Transverse colon (tissue), 4 donors: Measurements from ENCODE around the gene RPRD1B. TPM values are rescaled to one million over a fixed set of nuclear protein-coding genes. Genes with fewer than 3 reads are reported as not detected.

Source experiments
- DNase-seq: peaks from one replicate; pipeline ENCODE4 v3.0.0-alpha.2; 2019
- H3K27ac ChIP-seq, 4 donors: fragments of 200-600 bp; sonication (generic); 2 replicates each; pipeline ENCODE4 v1.5.1; 2016 to 2018; ENCODE audit warnings: inconsistent platforms in 4 of 4
- H3K27me3 ChIP-seq: fragments of 200-600 bp; sonication (generic); 2 replicates; pipeline ENCODE4 v1.5.1; 2017; ENCODE audit warnings: inconsistent platforms
- H3K36me3 ChIP-seq, 4 donors: fragments of 200-600 bp; sonication (generic); 2 replicates each; pipeline ENCODE4 v1.5.1; 2017 to 2019; ENCODE audit warnings: inconsistent platforms in 4 of 4
- H3K4me1 ChIP-seq, 4 donors: fragments of 200-600 bp; sonication (generic); 2 replicates each; pipeline ENCODE4 v1.5.1; 2017 to 2020; ENCODE audit warnings: inconsistent platforms in 4 of 4
- H3K4me3 ChIP-seq, 4 donors: fragments of 200-600 bp; sonication (generic); 1 replicate in 1 of 4; 2 replicates in 3 of 4; pipeline versions ENCODE4 v1.5.1 to v1.6.1; 2017 to 2019; ENCODE audit warnings: inconsistent platforms in 4 of 4
- H3K9me3 ChIP-seq, 2 donors: fragments of 200-600 bp; sonication (generic); 2 replicates each; pipeline ENCODE4 v1.5.1; 2017 to 2019; ENCODE audit warnings: inconsistent platforms in 2 of 2
- EP300 ChIP-seq: sonication (generic); formaldehyde crosslinking; IDR thresholded peaks from one replicate; pipeline ENCODE4 v1.6.1; 2017; ENCODE audit warnings: antibody characterized with exemption, low read depth
- POLR2A ChIP-seq: fragments of 450-650 bp; IDR thresholded peaks from one replicate; pipeline ENCODE4 v1.6.1; 2016; ENCODE audit warnings: antibody characterized with exemption, mild to moderate bottlenecking, moderate library complexity
- POLR2AphosphoS5 ChIP-seq, 3 donors: sonication (generic); formaldehyde crosslinking; IDR thresholded peaks; one replicate each; pipeline ENCODE4 v1.6.1; 2016; ENCODE audit warnings: antibody characterized with exemption in 3 of 3
- WGBS, 2 donors: methylation state at CpG; one replicate each; pipeline ENCODE4 v1.1.5; 2018; ENCODE audit warnings: low coverage in 1 of 2; 5-methylcytosine and 5-hydroxymethylcytosine counted together
- in situ Hi-C, 4 donors: fragments of 200-750 bp; cut with MboI; loops; one replicate each; pipeline versions ENCODE4 v1.15.0 to v1.15.1; 2017; ENCODE audit warnings: low sequenced_read_pairs in 3 of 4, low pct_ligation_motif_present in 1 of 4, low pct_unique_long_range_greater_than_20kb in 1 of 4
- intact Hi-C: fragments of 100-400 bp; cut with DNase I; formaldehyde crosslinking; loops from one replicate; pipeline ENCODE4 v1.15.1; 2023; ENCODE audit warnings: low total_unique reads
- total RNA-seq, 4 donors: library from RNA; depleted of rRNA; stranded (reverse); fragments of >200 nt; gene quantifications; one replicate each; pipeline ENCODE4 v1.1.0, GENCODE V29; 2016
- TF ChIP-seq, protein P1 (sequence below), 5 experiments: fragments of 200-600 bp in 3 of 5; fragments of 450-650 bp in 2 of 5; sonication (generic) in 3 of 5; IDR thresholded peaks; 1 replicate in 2 of 5; 2 replicates in 3 of 5; pipeline ENCODE4 v1.5.1; 2016 to 2017; ENCODE audit warnings: antibody characterized with exemption in 5 of 5, inconsistent platforms in 3 of 5, mild to moderate bottlenecking in 2 of 5, moderate library complexity in 1 of 5

RPRD1B gene
- total RNA-seq, 4 donors from 2014 or later = 16.5 to 35.9 (median 21.0) TPM

DNA sequence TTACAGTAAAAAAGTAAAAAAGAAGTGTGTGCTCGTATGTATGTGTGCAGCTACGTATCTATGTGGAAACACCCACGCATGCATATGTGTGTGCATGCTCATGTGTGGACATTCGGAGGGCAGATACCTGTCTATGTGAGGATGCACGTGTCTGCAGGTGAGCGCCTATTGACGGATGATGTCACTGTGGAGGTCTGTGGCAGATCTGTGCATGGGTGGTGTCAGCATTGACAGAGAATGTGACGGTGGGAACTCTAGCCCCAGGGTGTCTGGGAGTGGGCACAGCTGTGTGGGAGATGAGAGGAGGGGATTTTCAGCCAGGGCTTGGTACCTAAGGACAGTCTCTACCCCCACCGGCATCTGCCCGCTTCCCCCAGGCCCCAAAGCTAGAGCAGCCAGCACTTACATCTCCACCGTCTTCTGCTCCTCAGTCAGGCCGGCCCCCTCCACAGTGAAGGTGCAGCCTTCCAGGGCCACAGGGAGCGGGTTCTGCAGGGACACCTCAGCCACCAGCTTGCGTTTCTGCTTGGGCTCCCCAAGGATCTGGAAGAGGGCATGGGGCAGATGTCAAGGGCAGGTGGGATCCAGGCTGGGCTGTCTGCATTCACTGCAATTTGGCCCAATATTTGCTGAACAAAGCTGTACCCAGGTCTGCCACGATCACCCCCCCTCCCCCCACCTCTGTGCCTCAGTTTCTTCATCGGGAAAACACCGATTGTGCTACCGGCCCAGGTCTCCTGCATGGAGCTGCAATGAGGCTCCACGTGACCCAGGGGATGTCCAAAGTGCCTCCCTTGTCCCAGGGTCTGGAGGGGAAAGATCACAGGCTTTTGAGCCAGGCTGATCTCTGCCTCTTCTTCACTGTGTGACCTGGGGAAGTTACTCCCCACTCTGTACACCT lies 97.4 kb downstream of the RPRD1B start:
- H3K4me1 ChIP-seq = peaks cover 0 to 15% (median 12%) of the 10 kb centered on the region in 4 donors
- H3K4me3 ChIP-seq = no peak overlapping the region
- H3K9me3 ChIP-seq = no peaks in the 10 kb centered on the region
- H3K36me3 ChIP-seq = no peaks in the 10 kb centered on the region
- intact Hi-C loops (no loop called here), in situ Hi-C loops (no loop called here)
- 80 to 90% methylated on average over 1 to 19 of the region's 19 CpGs for WGBS, 2 donors
- no peak overlapping the region for H3K27ac ChIP-seq
- no peak for DNase-seq
- no peaks in the 10 kb centered on the region for H3K27me3 ChIP-seq
- no peak for TF ChIP-seq EP300
- TF ChIP-seq POLR2A = no peak
- TF ChIP-seq, protein P1, sequence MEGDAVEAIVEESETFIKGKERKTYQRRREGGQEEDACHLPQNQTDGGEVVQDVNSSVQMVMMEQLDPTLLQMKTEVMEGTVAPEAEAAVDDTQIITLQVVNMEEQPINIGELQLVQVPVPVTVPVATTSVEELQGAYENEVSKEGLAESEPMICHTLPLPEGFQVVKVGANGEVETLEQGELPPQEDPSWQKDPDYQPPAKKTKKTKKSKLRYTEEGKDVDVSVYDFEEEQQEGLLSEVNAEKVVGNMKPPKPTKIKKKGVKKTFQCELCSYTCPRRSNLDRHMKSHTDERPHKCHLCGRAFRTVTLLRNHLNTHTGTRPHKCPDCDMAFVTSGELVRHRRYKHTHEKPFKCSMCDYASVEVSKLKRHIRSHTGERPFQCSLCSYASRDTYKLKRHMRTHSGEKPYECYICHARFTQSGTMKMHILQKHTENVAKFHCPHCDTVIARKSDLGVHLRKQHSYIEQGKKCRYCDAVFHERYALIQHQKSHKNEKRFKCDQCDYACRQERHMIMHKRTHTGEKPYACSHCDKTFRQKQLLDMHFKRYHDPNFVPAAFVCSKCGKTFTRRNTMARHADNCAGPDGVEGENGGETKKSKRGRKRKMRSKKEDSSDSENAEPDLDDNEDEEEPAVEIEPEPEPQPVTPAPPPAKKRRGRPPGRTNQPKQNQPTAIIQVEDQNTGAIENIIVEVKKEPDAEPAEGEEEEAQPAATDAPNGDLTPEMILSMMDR (IDR thresholded peaks at IDR 0.05) = no peak
- TF ChIP-seq POLR2AphosphoS5 (IDR thresholded peaks at IDR 0.05) = no peak

DNA sequence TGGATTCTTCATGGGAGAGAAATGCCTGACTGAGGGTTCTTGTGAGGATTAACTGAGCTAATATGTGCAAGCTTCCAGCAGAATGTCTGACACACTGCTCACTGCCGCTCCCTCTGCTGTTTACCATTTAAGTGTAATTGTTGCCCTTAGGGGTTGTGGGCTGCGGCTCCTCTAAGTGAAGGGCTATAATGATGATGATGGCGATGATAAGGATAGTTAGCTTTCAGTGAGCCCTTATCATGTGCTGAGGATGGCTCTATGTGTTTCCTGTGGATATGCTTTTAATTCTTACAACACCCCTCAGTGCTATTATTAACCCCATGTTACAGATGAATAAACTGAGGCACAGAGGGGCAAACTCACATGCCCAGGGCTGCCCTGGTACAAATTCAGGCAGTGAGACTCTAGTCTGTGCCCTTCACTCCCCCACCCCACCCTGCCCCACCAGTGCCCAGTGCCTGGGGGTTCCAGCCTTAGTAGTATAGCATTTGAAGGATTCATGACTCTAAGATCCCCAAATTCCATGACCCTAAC lies 98.1 kb downstream of the RPRD1B start:
- no peak for TF ChIP-seq POLR2A
- Histone ChIP-seq H3K27ac (no peak overlapping the region), H3K4me3 (no peak overlapping the region), H3K27me3 (no peaks in the 10 kb centered on the region), H3K9me3 (no peaks in the 10 kb centered on the region), H3K36me3 (no peaks in the 10 kb centered on the region), H3K4me1 (peaks cover 0 to 8% (median 7%) of the 10 kb centered on the region in 4 donors)
- no peak for DNase-seq
- in situ Hi-C loops (no loop called here), intact Hi-C loops (no loop called here)
- 52% methylated on average over 3 of the region's 3 CpGs; no CpG with 5 or more reads in 1 of the 2 donors for WGBS, 2 donors

DNA sequence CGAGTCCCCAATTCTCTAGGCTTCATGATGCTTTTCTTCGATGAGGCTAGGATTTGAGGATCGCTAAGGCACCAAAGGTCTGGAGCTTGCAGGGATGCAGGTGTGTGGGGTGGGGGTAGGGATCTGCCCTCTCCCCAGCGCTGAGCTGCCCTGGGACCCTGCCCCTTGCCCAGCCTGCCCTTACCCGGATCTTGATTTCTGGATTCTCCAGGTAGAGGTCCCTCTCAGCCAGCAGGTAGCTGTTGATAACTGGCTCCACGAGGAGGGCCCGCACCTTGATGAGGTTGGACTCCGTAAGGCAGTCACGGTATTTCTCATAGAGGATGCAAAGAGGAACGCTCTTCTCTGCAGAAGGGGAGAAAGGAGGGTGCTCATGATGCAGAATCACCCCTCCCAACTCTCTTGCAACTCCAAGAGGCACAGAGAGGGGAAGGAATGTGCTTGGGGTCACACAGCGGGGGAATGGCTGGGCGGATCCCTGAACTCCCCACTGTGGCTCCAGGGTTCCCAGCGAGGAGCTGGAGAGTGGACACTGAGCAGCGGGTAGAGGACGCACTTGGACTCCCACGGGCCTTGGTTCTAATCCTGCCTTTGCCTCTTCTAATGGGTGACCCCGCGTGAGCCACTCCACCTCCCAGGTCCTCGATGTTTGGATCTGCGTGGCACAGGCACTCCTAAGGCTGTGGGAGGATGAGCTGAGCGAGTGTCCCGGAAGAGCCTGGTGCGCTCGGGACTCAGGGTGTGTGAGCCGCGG lies 98.8 kb downstream of the RPRD1B start:
- Histone ChIP-seq H3K9me3 (no peaks in the 10 kb centered on the region), H3K36me3 (no peaks in the 10 kb centered on the region), H3K4me3 (no peak overlapping the region), H3K27me3 (no peaks in the 10 kb centered on the region), H3K27ac (no peak overlapping the region), H3K4me1 (peaks cover 0 to under 1% (median under 1%) of the 10 kb centered on the region in 4 donors)
- WGBS, 2 donors = 91 to 100% methylated on average over 2 to 26 of the region's 26 CpGs
- no peak for DNase-seq
- intact Hi-C loops = no loop called here
- in situ Hi-C loops = no loop called here
- TF ChIP-seq POLR2AphosphoS5 (IDR thresholded peaks at IDR 0.05) (no peak), POLR2A (no peak), EP300 (no peak)
- TF ChIP-seq, protein P1 (IDR thresholded peaks at IDR 0.05) = no peak

DNA sequence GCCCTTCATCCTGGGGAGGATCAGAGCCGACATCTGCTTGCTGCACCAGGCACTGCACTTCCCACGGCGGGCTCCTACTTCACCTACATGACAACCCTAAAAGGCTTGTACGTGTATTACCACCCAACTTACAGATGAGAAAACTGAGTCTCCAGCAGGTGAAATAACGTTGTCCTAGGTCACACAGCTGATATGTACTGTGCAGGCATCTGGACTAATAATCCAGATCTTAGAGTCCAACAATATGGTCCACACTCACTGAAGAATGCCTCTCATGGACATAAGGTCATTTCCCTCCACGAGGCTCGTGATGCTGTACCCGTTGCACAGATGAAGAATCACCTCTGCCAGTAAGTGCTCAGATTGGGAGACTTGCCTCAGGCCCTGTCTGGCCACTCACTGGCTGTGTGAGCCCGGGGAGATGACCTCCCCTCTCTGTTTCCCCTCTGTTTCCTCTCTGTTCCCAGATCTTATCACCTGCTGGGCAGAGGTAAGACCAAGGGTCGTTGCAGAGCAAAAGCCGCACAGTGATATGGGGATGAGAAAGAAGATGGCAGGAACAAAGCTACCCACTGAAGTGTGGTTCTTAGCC lies 99.5 kb downstream of the RPRD1B start:
- intact Hi-C loops = no loop called here
- H3K4me1 ChIP-seq = no peaks in the 10 kb centered on the region
- H3K27me3 ChIP-seq = no peaks in the 10 kb centered on the region
- no peak overlapping the region for H3K27ac ChIP-seq
- DNase-seq = no peak
- no peaks in the 10 kb centered on the region for H3K36me3 ChIP-seq
- in situ Hi-C loops = no loop called here
- H3K9me3 ChIP-seq = no peaks in the 10 kb centered on the region
- H3K4me3 ChIP-seq = no peak overlapping the region
- WGBS, 2 donors = 62 to 82% methylated on average over 6 to 11 of the region's 11 CpGs
- TF ChIP-seq EP300 (no peak), POLR2AphosphoS5 (IDR thresholded peaks at IDR 0.05) (no peak), POLR2A (no peak)
- TF ChIP-seq, protein P1 (IDR thresholded peaks at IDR 0.05) = no peak
